Measurements from ENCODE around the gene RTN1.

DNA sequence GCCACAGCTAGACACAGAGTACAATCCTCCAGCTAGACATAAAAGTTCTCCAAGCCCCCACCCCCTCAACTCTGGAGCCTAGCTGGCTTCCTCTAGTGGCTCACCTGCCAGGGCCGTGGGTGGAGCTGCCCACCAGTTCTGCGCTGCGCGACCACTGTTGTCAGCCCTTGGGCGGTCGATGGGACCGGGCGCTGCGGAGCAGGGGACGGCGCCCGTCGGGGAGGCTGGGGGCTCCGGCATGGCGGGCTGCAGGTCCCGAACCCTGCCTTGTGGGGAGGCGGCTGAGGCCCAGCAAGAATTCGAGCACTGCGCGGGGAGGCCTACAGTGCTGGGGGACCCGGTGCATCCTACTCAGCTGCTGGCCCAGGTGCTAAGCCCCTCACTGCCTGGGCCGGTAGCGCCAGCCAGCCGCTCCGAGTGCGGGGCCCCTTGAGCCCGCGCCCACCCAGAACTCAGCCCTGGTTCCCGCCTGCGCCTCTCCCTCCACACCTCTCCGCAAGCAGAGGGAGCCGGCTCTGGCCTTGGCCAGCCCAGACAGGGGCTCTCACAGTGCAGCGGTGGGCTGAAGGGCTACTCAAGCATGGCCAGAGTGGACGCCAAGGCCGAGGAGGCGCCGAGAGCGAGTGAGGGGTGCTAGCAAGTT is 51.0 kb downstream of the RTN1 start:
- TF ChIP-seq, protein P1, sequence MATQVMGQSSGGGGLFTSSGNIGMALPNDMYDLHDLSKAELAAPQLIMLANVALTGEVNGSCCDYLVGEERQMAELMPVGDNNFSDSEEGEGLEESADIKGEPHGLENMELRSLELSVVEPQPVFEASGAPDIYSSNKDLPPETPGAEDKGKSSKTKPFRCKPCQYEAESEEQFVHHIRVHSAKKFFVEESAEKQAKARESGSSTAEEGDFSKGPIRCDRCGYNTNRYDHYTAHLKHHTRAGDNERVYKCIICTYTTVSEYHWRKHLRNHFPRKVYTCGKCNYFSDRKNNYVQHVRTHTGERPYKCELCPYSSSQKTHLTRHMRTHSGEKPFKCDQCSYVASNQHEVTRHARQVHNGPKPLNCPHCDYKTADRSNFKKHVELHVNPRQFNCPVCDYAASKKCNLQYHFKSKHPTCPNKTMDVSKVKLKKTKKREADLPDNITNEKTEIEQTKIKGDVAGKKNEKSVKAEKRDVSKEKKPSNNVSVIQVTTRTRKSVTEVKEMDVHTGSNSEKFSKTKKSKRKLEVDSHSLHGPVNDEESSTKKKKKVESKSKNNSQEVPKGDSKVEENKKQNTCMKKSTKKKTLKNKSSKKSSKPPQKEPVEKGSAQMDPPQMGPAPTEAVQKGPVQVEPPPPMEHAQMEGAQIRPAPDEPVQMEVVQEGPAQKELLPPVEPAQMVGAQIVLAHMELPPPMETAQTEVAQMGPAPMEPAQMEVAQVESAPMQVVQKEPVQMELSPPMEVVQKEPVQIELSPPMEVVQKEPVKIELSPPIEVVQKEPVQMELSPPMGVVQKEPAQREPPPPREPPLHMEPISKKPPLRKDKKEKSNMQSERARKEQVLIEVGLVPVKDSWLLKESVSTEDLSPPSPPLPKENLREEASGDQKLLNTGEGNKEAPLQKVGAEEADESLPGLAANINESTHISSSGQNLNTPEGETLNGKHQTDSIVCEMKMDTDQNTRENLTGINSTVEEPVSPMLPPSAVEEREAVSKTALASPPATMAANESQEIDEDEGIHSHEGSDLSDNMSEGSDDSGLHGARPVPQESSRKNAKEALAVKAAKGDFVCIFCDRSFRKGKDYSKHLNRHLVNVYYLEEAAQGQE (IDR thresholded peaks at IDR 0.05; ENCODE audit: insufficient replicate concordance, low read depth): no peak
- TF ChIP-seq, protein P2, sequence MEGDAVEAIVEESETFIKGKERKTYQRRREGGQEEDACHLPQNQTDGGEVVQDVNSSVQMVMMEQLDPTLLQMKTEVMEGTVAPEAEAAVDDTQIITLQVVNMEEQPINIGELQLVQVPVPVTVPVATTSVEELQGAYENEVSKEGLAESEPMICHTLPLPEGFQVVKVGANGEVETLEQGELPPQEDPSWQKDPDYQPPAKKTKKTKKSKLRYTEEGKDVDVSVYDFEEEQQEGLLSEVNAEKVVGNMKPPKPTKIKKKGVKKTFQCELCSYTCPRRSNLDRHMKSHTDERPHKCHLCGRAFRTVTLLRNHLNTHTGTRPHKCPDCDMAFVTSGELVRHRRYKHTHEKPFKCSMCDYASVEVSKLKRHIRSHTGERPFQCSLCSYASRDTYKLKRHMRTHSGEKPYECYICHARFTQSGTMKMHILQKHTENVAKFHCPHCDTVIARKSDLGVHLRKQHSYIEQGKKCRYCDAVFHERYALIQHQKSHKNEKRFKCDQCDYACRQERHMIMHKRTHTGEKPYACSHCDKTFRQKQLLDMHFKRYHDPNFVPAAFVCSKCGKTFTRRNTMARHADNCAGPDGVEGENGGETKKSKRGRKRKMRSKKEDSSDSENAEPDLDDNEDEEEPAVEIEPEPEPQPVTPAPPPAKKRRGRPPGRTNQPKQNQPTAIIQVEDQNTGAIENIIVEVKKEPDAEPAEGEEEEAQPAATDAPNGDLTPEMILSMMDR (IDR thresholded peaks at IDR 0.05; ENCODE audit: insufficient read depth, low read length): no peak

Data from HL-60 (cell line).